ENCODE measurements around the gene ATG5. TPM values are rescaled to one million over a fixed set of nuclear protein-coding genes. Genes with fewer than 3 reads are reported as not detected.

Gene ATG5
- polyA plus RNA-seq, 1 donor from 2014 or later: 45.5 TPM

GRCh38 chr6:106318061-106318460, 7.5 kb downstream of the ATG5 start:
- Histone ChIP-seq H3K36me3 (ENCODE audit: insufficient read depth, low read length) (no peaks in the 10 kb centered on the region), H3K79me2 (replicated peaks; ENCODE audit: insufficient read depth, low read length) (peaks cover 23% of the 10 kb centered on the region), H3K9me3 (ENCODE audit: low read length) (no peaks in the 10 kb centered on the region), H3K4me2 (ENCODE audit: low read length) (no peak overlapping the region), H3K9me2 (ENCODE audit: insufficient read depth, low read length) (no peaks in the 10 kb centered on the region), H2AFZ (ENCODE audit: low read depth, low read length) (no peak overlapping the region), H3K4me3 (ENCODE audit: low read length) (no peak overlapping the region), H3K27ac (ENCODE audit: low read length) (no peak overlapping the region), H3K9ac (ENCODE audit: low read length) (no peak overlapping the region), H3K27me3 (ENCODE audit: insufficient read depth, low read depth, low read length) (no peaks in the 10 kb centered on the region), H3F3A (ENCODE audit: insufficient read depth, low read length, poor library complexity, severe bottlenecking) (no peaks in the 10 kb centered on the region), H4K20me1 (ENCODE audit: insufficient read depth) (no peaks in the 10 kb centered on the region)
- TF ChIP-seq REST (IDR thresholded peaks at IDR 0.05; ENCODE audit: borderline replicate concordance) (no peak), CTCF (IDR thresholded peaks at IDR 0.05; ENCODE audit: poor library complexity, severe bottlenecking) (no peak), RAD21 (conservative IDR thresholded peaks at IDR 0.05) (no peak), EZH2 (IDR thresholded peaks at IDR 0.05; ENCODE audit: borderline replicate concordance, insufficient read depth, low read length, poor library complexity, severe bottlenecking) (no peak), EP300 (conservative IDR thresholded peaks at IDR 0.05; ENCODE audit: poor library complexity, severe bottlenecking) (no peak), SMC3 (conservative IDR thresholded peaks at IDR 0.05; ENCODE audit: poor library complexity) (no peak), POLR2AphosphoS5 (IDR thresholded peaks at IDR 0.05) (no peak), TAF1 (IDR thresholded peaks at IDR 0.05; ENCODE audit: low read depth) (no peak), MXI1 (conservative IDR thresholded peaks at IDR 0.05; ENCODE audit: poor library complexity, severe bottlenecking) (no peak)

- H2AFZ ChIP-seq (ENCODE audit: low read depth, low read length): no peak overlapping the region
- H3K36me3 ChIP-seq (ENCODE audit: insufficient read depth, low read length): no peaks in the 10 kb centered on the region
- H3K9me2 ChIP-seq (ENCODE audit: insufficient read depth, low read length): no peaks in the 10 kb centered on the region
- no peaks in the 10 kb centered on the region for H3K9me3 ChIP-seq (ENCODE audit: low read length)
- TF ChIP-seq SMC3 (conservative IDR thresholded peaks at IDR 0.05; ENCODE audit: poor library complexity) (no peak), POLR2AphosphoS5 (IDR thresholded peaks at IDR 0.05) (no peak), EZH2 (IDR thresholded peaks at IDR 0.05; ENCODE audit: borderline replicate concordance, insufficient read depth, low read length, poor library complexity, severe bottlenecking) (no peak), CTCF (IDR thresholded peaks at IDR 0.05; ENCODE audit: poor library complexity, severe bottlenecking) (no peak), REST (IDR thresholded peaks at IDR 0.05; ENCODE audit: borderline replicate concordance) (no peak), MXI1 (conservative IDR thresholded peaks at IDR 0.05; ENCODE audit: poor library complexity, severe bottlenecking) (no peak), RAD21 (conservative IDR thresholded peaks at IDR 0.05) (no peak), TAF1 (IDR thresholded peaks at IDR 0.05; ENCODE audit: low read depth) (no peak), EP300 (conservative IDR thresholded peaks at IDR 0.05; ENCODE audit: poor library complexity, severe bottlenecking) (no peak)
- H3K27ac ChIP-seq (ENCODE audit: low read length): no peak overlapping the region
- H3K79me2 ChIP-seq (replicated peaks; ENCODE audit: insufficient read depth, low read length): peaks cover 10% of the 10 kb centered on the region
- H3F3A ChIP-seq (ENCODE audit: insufficient read depth, low read length, poor library complexity, severe bottlenecking): no peaks in the 10 kb centered on the region
- no peak overlapping the region for H3K9ac ChIP-seq (ENCODE audit: low read length)
- H3K4me3 ChIP-seq (ENCODE audit: low read length): no peak overlapping the region
- no peak overlapping the region for H3K4me2 ChIP-seq (ENCODE audit: low read length)
- H3K27me3 ChIP-seq (ENCODE audit: insufficient read depth, low read depth, low read length): no peaks in the 10 kb centered on the region
- no peaks in the 10 kb centered on the region for H4K20me1 ChIP-seq (ENCODE audit: insufficient read depth)
These were observed 9.2 kb downstream of the ATG5 start for GRCh38 chr6:106316375-106316766.

Measured in neural cell (in vitro differentiated cells).